GM21381 (cell line): Measurements from ENCODE around the gene MSI2.

Experiments
- ATAC-seq: cut with Tn5 transposase; IDR thresholded peaks from one replicate; pipeline ENCODE4 v1.9.1; 2021; ENCODE audit warnings: mild to moderate bottlenecking, moderate library complexity; ENCODE audit not compliant: unreplicated experiment

Gene MSI2

DNA sequence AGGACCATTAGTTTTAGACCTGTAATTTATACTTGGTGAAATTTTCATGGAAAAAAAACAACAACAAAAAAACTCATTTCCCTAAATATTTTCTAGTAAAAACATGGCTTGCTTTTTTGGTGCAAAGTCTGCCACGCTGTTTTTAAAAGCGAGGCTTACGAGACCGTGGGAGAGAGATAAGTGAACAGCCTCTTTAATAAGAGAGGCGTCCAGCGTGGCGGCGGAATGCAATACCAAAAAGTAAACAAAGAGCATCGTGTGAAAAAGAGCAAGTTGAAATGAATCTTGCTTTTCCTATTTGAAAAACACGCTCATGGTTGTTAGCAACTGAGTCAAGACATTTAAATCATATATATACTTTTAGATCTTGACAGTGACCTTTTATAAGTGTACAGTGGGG, 10.5 kb upstream of the MSI2 start:
- no peak for ATAC-seq

DNA sequence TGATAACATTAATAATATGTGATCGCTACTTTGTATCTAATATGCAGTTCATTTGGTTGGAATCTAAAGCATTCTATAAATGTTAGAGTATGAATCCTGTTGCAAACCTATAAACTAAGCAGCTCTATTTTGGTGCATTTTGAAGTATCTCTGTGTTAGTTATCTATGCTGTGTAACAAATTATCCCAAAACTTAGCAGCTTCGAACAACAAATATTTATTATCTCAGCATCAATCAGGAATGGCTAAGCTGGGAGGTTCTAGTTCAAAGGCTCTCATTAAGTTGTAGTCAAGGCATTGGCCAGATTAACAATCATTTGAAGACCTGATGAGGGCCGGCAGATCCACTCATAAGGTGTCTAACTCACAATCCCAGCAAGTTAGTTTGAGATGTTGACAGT, 10.1 kb upstream of the MSI2 start:
- no peak for ATAC-seq

DNA sequence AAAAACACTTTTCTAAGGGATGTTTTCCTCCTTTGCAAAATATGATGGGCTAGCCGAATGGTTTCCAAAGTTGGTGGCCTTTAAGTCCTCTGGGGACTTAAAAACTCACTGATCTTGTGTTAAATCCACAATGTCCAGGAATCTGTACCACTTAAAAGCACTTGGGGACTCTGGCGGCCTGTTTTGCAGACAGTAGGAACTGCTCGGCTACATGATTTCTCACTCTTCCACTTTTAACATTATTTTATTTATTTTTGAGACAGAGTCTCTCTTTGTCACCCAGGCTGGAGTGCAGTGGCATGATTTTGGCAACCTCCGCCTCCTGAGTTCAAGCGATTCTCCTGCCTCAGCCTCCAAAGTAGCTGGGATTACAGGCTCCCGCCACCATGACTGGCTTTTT, 9.1 kb upstream of the MSI2 start:
- ATAC-seq: no peak

DNA sequence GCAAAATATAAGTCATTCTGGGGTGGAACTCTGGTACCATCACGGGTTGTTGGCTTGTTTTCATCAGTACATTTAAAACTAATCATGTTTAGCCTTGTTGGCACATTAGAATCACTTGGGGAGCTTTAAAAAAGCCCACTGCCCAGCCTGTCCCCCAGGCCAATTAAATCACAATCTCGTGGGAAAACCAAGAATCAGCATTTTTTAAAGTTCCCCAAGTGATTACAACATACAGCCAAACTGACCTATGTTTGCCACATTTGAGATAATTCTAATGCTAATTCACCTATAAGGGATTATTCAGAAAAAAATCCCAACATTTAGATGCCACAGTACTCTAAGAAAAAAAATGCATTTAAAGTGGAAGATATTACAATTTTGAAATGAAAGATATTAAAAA, 8.4 kb upstream of the MSI2 start:
- no peak for ATAC-seq

DNA sequence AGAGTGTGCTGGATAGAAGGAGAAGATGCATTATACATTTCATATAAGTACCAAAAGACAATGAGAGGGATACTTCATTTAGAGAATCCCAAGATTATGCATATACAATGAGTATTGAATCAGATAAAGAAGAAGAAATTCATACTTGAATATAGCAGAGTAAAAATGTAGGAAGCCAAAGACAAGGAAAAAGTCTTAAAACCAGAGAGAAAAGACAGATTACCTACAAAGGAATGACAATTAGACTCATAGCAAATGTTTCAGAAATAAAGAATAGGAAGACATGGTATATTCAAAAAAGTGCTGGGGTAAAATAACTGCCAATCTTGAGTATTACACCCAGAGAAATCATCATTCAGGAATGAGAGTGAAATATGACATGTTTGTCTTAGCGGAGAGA, 6.8 kb upstream of the MSI2 start:
- no peak for ATAC-seq

DNA sequence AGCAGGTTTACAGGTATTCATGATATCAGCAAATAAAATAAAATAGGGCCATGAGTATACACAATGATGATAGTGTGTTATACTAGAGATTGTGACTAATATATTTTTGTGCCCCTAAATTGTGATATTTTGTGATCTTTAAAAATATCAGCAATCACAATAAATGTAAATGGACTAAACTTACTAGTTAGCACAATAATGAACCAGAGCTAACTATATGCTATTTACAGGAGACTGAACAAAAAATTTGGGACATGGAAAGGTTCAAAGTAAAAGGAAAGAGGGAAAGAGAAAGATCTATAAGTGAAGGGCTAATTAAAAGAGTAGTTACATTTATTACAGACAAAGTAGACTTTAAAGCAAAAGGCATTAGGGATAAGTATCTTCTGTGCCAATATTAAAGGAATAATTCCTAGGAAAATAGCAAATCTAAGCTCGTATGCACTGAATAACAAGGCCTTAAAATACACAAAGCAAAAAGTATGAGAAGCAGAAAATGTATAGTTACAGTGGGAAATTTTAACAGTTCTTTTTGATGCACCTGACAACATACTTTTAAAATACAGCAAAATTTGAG, 5.0 kb upstream of the MSI2 start:
- ATAC-seq: no peak

DNA sequence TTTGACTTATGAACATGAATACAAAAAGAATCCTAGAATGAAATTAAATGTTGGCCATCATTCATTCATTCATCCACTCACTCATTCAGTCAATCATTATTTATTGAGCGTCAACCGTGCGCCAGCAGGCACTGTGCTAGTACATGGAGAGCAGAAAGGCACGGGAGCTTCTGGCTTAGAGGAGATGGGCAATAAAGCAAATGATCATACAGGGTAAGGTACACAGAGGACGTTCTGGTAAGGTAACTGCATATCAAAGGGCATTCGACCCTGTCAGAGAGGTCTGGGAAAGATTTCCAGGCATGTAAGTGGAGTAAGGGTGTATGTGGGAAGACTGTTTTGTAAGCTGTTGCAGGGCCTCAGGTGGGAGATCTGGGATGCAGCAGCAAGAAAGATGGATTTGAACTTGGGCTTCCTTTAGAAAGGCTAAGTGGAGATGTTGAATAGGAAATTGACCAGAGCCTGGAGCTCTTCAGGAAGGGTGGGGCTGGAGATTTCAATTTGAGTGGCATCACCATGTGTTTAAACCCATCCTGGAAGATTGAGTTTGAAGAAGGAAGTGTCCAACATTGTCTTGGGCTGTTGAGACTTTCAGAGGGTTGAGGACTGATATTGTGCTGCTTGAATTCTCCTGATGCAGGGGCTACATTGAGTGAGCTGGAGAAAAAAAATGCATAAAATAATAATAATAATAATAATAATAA, 2.8 kb upstream of the MSI2 start:
- ATAC-seq: no peak

DNA sequence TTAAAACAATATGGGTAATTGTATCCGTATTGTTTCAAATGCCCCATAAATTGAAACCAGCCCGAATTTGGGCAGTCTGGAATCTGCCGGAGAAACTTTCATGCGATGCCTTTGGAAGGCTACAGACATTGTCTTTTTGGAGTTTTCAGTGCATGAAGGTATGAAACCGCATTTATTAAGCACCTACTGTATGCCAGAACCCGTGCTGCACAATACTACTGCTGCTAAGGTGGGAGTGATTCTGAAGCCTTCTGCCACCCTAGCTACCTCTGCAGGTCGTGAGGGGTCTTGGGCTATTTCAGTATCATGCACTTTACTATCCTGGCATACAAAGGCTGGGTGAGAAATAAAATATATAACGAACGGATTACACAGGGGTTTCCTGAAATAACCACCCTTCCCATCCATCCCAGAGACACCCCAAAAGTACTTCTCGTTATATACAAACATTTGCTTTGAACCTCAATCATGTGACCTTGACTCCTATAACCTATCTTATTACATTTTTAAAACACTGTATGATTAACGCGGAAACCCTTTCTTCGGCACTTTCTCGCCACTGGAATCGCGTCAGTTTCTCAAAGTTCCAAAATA, 1.0 kb upstream of the MSI2 start:
- no peak for ATAC-seq

DNA sequence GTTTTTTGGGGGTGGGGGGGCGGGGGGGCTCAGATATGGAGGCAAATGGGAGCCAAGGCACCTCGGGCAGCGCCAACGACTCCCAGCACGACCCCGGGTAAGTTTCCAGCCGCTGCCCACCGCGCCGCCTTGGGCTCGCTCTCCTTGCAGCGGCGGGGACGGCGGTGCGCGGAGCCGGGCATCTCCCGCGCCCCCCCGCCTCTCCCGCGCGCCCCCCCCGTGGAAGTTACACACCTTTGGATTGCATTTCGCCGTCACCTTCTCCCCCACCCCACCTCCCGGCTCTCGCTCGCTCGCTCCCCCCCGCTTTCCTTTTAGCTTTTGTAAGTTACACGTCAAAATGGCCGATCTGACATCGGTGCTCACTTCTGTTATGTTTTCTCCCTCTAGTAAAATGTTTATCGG, 387 bp downstream of the MSI2 start:
- peak; percentile 4 for ATAC-seq

DNA sequence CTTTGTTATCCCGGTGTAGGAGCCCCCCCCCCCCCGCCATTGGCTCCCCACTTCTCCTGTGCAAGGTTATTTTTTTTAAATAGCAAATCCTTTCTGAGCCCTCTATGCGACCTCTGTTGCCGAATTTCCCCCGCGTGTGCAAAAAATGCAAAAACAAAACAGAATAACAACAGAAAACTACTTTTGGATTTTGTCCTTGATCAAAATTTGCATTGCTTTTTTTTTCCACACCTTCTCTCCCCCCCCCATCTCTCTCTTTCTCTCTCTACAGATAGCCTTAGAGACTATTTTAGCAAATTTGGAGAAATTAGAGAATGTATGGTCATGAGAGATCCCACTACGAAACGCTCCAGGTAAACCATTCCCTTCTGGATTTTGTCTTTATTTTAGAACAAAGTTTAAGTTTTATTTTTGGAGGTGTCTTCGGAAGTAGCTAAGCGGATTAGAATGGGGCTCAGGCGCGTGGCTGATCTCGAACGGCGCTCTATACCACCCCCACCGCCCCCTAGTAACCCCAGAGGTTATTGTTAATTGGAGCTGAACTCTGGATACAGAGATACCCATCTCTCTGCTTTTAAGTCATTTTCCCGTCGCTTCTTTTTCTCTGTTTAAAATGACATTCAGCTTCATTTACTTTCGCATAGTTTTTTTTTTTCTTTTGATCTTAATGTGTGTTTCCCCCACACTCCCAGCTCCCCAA, 1.0 kb downstream of the MSI2 start:
- no peak for ATAC-seq

DNA sequence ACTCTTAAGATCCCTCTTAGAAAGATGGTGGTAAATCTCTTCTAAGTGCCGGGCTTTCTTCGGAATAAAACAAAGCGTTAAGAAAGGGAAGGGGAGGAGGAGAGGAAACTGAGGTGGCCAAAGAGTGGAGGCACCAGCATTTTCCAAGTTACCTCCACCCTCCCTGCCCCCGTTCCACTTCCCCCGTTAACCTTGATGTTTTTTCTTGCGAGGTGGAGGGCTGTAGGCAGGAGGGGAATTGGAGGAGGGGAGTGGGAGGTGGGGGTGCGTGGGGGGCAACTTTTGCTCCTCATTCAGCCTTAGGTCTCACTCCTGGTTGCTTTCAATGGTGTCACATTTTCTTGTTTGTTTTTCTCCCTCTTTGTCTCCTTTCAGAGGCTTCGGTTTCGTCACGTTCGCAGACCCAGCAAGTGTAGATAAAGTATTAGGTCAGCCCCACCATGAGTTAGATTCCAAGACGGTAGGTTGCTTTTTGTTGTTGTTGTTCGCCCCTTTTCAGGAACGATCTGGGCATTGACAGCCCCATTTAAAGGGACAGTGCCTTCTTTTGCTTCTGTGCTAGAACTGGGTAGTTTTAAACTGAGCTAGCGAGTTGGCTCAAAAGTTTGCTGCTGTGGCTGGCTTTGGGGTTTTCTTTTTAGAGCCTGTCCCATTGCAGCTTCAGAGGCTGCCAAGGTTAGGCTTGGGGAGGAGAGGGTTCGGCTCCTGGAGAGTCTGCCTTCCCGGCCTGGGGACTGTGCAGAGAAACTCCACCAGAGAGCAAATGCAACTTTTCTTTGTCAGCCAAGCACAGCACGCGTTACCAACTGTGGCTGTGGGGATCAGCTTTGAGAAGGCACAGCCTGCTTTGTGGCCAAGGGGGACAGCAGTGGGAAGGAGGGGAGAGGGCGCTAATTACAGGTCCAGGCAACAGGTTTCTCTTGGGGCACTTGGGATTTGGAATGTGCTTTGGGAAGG, 1.9 kb downstream of the MSI2 start:
- no peak for ATAC-seq

DNA sequence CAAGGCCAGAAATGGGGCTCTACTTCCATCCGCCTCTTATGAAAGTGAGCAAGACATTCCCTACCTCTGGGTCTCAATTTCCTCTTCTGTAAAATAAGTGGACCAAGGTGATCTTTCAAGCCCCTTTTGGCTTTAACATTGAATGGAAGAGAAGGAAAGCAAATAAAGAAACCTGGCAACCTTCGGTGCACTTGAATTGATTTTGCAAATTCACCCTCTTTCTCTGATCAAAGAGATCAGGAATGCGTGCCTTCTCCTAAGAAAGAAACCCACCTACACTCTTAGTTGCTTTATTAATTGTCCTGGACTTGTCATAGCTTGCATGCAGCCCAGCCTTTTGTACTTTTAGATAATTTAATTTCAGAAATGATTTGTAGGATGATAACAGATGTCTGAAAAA, 3.0 kb downstream of the MSI2 start:
- no peak for ATAC-seq

DNA sequence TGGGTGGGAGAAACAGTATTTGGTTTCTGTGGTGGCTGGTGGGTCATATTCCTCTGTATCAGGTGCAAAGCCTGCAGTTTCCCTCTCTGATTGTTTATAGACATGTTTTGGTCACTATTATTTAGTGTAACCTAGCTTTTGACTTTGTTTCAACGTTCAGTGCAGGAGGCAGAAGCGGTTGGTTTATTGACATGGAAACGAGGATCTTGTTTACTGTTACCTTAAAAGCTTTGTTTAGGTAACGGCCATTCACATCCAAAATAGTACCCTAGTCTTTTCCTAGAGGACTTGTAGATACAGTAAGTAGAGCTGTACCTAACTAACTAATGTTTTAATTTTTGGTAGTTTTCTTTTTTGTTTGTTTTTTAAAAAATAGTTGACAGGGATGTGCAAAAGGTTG, 3.5 kb downstream of the MSI2 start:
- ATAC-seq: no peak

DNA sequence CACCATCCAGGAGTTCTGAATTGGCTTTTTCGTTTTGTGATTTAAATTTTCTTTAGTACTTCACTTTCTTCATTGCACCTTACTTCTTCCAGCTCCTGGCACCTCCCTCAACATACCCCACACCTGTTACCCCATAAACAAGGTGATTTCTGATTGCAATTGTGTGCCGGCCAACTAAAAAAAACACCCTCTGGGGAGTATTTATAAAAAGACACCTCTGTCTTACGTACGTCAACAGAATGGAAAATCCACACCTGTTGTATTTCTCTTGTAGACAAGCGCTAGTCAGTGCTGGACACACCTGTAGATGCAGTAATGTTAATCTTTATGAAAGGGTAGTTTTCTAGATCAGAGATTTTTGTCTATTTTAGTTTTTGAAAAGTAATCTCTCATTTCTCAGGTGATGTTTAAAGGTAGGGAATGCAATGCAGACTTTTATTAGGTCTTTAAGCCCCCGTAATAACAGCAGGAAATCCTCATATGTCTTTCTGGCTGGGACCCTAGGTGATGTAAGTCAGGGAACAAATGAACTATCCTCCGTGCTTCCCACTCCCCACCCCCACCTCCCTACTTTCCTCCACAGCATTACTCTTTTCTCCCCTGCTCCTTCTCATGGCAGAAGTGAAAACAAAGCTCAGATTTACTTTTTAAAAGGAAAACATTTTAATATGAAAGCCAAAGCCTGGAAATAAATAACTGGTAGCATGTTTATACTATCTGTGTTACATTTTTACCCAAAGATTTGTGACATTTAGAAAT, 4.2 kb downstream of the MSI2 start:
- no peak for ATAC-seq

DNA sequence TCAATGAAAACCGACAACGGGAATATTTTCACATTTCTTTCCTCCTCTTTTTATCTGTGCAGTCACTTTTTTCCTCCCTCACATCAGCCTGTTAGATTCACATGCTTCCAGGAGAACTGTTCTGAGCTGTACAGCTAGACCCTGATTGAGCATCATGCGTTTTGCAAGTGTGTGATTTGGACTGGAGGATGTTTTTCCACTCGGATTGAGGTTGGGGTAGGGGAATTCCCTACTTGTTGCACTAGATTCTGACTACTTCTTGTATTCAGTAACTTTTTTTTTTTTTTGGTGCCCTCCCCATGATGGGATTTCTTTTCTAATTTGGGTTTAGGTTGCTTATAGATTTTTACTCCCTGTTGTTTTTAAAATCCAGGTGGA, 4.8 kb downstream of the MSI2 start:
- ATAC-seq: no peak

DNA sequence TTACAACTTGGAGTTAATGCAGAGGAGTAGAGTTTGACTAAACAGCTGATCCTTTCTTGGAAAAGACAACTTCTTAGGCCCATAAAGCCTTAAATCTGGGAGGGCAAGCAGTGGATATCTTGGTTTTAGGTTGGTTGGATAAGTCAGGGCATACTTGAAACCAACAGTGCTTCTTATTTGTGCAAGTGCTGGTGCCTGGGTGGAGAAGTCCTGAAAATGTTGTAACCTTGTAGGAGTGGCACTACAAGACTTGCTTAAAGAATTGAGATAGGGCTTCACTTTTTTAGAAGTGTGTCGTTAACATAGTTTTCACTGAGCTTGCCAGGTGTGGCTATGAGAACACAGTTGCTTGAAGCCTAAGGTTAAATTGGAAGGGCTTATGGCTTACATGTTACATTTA, 6.2 kb downstream of the MSI2 start:
- ATAC-seq: no peak

DNA sequence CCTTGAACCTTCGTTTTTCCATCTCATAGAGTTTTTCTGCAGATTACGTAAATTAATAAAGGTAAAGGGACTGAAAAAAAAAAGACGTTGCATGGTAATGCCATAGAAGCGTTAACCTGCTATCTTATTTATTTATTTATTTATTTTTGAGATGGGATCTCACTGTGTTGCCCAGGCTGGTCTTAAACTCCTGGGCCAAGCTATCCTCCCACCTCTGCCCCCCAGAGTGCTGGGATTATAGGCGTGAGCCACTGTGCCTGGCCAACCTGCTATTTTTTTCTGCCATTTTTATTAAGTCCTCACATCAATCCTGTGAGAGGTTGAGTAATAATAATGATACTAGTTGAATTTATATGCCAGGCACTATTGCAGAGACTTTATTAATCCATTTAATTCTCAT, 7.9 kb downstream of the MSI2 start:
- no peak for ATAC-seq

DNA sequence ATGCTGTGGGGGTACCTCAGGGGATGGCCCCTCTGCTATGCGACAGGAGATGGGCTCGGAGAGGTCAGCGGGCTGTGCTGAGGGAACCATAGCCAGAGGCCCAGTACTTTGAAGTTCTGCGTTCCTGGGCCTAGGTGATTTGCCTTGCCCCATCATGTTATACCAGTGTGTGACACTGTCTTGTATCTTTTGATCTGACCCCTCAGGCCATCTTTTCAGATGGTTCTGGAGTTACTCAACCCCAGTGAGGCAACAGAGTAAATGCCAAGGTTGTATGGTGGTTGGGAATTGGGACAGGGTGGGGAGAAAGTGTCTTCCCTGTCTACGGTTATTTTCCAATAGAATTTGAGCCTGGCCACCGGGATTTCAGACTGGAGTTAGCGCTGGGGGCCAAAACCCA, 8.5 kb downstream of the MSI2 start:
- no peak for ATAC-seq

DNA sequence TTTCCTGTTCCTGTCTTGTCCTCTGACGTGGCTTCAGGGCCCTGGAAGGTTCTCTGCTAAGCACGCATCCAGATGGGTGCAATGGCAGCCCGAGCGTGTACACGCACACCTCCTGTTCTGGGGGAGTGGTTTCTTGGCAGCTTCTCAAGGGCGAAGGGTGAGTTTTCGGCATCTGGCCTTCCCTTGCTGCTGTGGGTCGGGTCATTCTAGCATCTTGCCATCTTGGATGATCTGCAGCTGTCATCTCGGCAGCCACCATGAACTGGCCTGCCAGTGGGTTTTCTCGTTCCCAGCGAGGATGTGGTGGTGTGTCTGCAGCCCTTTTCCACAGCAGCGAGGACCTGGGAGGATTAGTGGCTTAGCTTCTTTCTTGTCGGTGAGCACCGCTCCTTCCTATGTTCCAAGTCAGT, 10.6 kb downstream of the MSI2 start:
- ATAC-seq: no peak

DNA sequence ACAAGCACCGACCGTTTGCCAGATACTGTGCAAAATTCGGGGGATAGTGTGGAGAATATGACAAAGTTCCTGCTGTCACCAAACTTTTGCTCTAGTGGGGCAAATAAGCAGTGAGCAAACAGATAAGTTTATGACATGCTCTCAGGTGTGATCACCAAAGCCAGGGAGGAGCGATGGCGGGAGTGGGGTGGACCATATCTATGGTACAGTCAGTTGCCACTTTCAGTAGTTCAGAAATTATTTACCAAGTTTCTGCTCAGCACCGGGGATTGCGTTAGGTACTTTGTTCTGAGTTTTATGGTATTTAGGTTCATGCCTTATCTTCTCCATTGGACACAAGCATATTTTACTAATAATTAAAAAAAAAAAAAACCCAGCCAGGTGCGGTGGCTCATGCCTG, 11.9 kb downstream of the MSI2 start:
- ATAC-seq: no peak
